ENCODE measurements around the gene BAHCC1.
"Not testable (repeated sequence)": the region's sequence is repeated elsewhere in the genome, so short reads cannot be mapped to it uniquely, and the experiment has no call there.

Gene BAHCC1

GRCh38 chr17:81349397-81350319, 45.6 kb upstream of the BAHCC1 start:
- H3K4me1 ChIP-seq (ENCODE audit: control extremely low read depth in 1 of 4, control insufficient read depth in 4 of 4, insufficient read depth in 4 of 4, low read length in 3 of 4), result peaks cover 0 to 33% (median 17%) of the 10 kb centered on the region in 4 experiments
- no peak for DNase-seq
- POLR2A ChIA-PET, result no interaction called here
- H3K4me3 ChIP-seq (ENCODE audit: control insufficient read depth in 1 of 7, extremely low read depth in 1 of 7, insufficient read depth in 4 of 7, low read depth in 2 of 7, low read length in 6 of 7), result no peak overlapping the region
- H3K27me3 ChIP-seq (replicated peaks in 2 of 5; ENCODE audit: control insufficient read depth in 4 of 5, insufficient read depth in 5 of 5, low read length in 4 of 5), result peaks cover 0 to 45% (median 9%) of the 10 kb centered on the region in 5 experiments
- no peak overlapping the region for H3K27ac ChIP-seq (ENCODE audit: insufficient read depth in 1 of 2, low read depth in 1 of 2, low read length in 2 of 2, poor library complexity in 1 of 2, severe bottlenecking in 2 of 2)
- no peaks in the 10 kb centered on the region for H3K9me3 ChIP-seq (ENCODE audit: control extremely low read depth in 1 of 5, control insufficient read depth in 4 of 5, insufficient read depth in 2 of 5, low read depth in 1 of 5, low read length in 4 of 5)
- CTCF ChIA-PET, result no interaction called here
- no peaks in the 10 kb centered on the region for H3K36me3 ChIP-seq (ENCODE audit: control insufficient read depth in 4 of 4, insufficient read depth in 4 of 4, low read length in 3 of 4)
- WGBS (ENCODE audit: insufficient coverage), result 93% methylated on average over 27 of the region's 28 CpGs

- no peak for DNase-seq
- POLR2A ChIA-PET, result no interaction called here
- 87% methylated on average over 7 of the region's 8 CpGs for WGBS (ENCODE audit: insufficient coverage)
- Histone ChIP-seq H3K27ac (ENCODE audit: insufficient read depth in 1 of 2, low read depth in 1 of 2, low read length in 2 of 2, poor library complexity in 1 of 2, severe bottlenecking in 2 of 2) (no peak overlapping the region), H3K27me3 (replicated peaks in 2 of 5; ENCODE audit: control insufficient read depth in 4 of 5, insufficient read depth in 5 of 5, low read length in 4 of 5) (peaks cover 0 to 38% (median 9%) of the 10 kb centered on the region in 5 experiments), H3K4me3 (ENCODE audit: control insufficient read depth in 1 of 7, extremely low read depth in 1 of 7, insufficient read depth in 4 of 7, low read depth in 2 of 7, low read length in 6 of 7) (no peak overlapping the region), H3K9me3 (ENCODE audit: control extremely low read depth in 1 of 5, control insufficient read depth in 4 of 5, insufficient read depth in 2 of 5, low read depth in 1 of 5, low read length in 4 of 5) (no peaks in the 10 kb centered on the region), H3K4me1 (ENCODE audit: control extremely low read depth in 1 of 4, control insufficient read depth in 4 of 4, insufficient read depth in 4 of 4, low read length in 3 of 4) (peaks cover 0 to 33% (median 12%) of the 10 kb centered on the region in 4 experiments), H3K36me3 (ENCODE audit: control insufficient read depth in 4 of 4, insufficient read depth in 4 of 4, low read length in 3 of 4) (no peaks in the 10 kb centered on the region)
- CTCF ChIA-PET, result no interaction called here
These were observed 44.9 kb upstream of the BAHCC1 start for GRCh38 chr17:81350320-81350890.

GRCh38 chr17:81351329-81352052, 43.8 kb upstream of the BAHCC1 start:
- H3K4me3 ChIP-seq (ENCODE audit: control insufficient read depth in 1 of 7, extremely low read depth in 1 of 7, insufficient read depth in 4 of 7, low read depth in 2 of 7, low read length in 6 of 7); H3K36me3 ChIP-seq (ENCODE audit: control insufficient read depth in 4 of 4, insufficient read depth in 4 of 4, low read length in 3 of 4); DNase-seq; POLR2A ChIA-PET; H3K9me3 ChIP-seq (ENCODE audit: control extremely low read depth in 1 of 5, control insufficient read depth in 4 of 5, insufficient read depth in 2 of 5, low read depth in 1 of 5, low read length in 4 of 5); CTCF ChIA-PET; H3K27ac ChIP-seq (ENCODE audit: insufficient read depth in 1 of 2, low read depth in 1 of 2, low read length in 2 of 2, poor library complexity in 1 of 2, severe bottlenecking in 2 of 2): not testable (repeated sequence)
- Histone ChIP-seq H3K4me1 (ENCODE audit: control extremely low read depth in 1 of 4, control insufficient read depth in 4 of 4, insufficient read depth in 4 of 4, low read length in 3 of 4) (peaks cover 0 to 27% (median 5%) of the 10 kb centered on the region in 4 experiments), H3K27me3 (replicated peaks in 2 of 5; ENCODE audit: control insufficient read depth in 4 of 5, insufficient read depth in 5 of 5, low read length in 4 of 5) (peaks cover 0 to 33% (median 9%) of the 10 kb centered on the region in 5 experiments)
- WGBS (ENCODE audit: insufficient coverage), result 86% methylated on average over 20 of the region's 25 CpGs

GRCh38 chr17:81352056-81352455, 43.2 kb upstream of the BAHCC1 start:
- H3K36me3 ChIP-seq (ENCODE audit: control insufficient read depth in 4 of 4, insufficient read depth in 4 of 4, low read length in 3 of 4); H3K4me3 ChIP-seq (ENCODE audit: control insufficient read depth in 1 of 7, extremely low read depth in 1 of 7, insufficient read depth in 4 of 7, low read depth in 2 of 7, low read length in 6 of 7); DNase-seq; H3K9me3 ChIP-seq (ENCODE audit: control extremely low read depth in 1 of 5, control insufficient read depth in 4 of 5, insufficient read depth in 2 of 5, low read depth in 1 of 5, low read length in 4 of 5); H3K27ac ChIP-seq (ENCODE audit: insufficient read depth in 1 of 2, low read depth in 1 of 2, low read length in 2 of 2, poor library complexity in 1 of 2, severe bottlenecking in 2 of 2); CTCF ChIA-PET; POLR2A ChIA-PET: not testable (repeated sequence)
- H3K27me3 ChIP-seq (replicated peaks in 2 of 5; ENCODE audit: control insufficient read depth in 4 of 5, insufficient read depth in 5 of 5, low read length in 4 of 5), result peaks cover 0 to 28% (median 9%) of the 10 kb centered on the region in 5 experiments
- 100% methylated on average over 14 of the region's 38 CpGs for WGBS (ENCODE audit: insufficient coverage)
- H3K4me1 ChIP-seq (ENCODE audit: control extremely low read depth in 1 of 4, control insufficient read depth in 4 of 4, insufficient read depth in 4 of 4, low read length in 3 of 4), result peaks cover 0 to 22% (median 3%) of the 10 kb centered on the region in 4 experiments

GRCh38 chr17:81354252-81354953, 40.9 kb upstream of the BAHCC1 start:
- peaks cover 0 to 22% (median 3%) of the 10 kb centered on the region in 4 experiments for H3K4me1 ChIP-seq (ENCODE audit: control extremely low read depth in 1 of 4, control insufficient read depth in 4 of 4, insufficient read depth in 4 of 4, low read length in 3 of 4)
- H3K36me3 ChIP-seq (ENCODE audit: control insufficient read depth in 4 of 4, insufficient read depth in 4 of 4, low read length in 3 of 4), result no peaks in the 10 kb centered on the region
- WGBS (ENCODE audit: insufficient coverage), result 95% methylated on average over 9 of the region's 14 CpGs
- H3K4me3 ChIP-seq (ENCODE audit: control insufficient read depth in 1 of 7, extremely low read depth in 1 of 7, insufficient read depth in 4 of 7, low read depth in 2 of 7, low read length in 6 of 7), result no peak overlapping the region
- CTCF ChIA-PET, result interaction anchor here (0.9 to 1.3 kb wide), 2 partner anchors 44 to 130 kb away, joined by 3 read pairs; no protein-coding TSS in a partner anchor
- no peak overlapping the region for H3K27ac ChIP-seq (ENCODE audit: insufficient read depth in 1 of 2, low read depth in 1 of 2, low read length in 2 of 2, poor library complexity in 1 of 2, severe bottlenecking in 2 of 2)
- H3K9me3 ChIP-seq (ENCODE audit: control extremely low read depth in 1 of 5, control insufficient read depth in 4 of 5, insufficient read depth in 2 of 5, low read depth in 1 of 5, low read length in 4 of 5), result no peaks in the 10 kb centered on the region
- POLR2A ChIA-PET, result no interaction called here
- no peak for DNase-seq
- H3K27me3 ChIP-seq (replicated peaks in 2 of 5; ENCODE audit: control insufficient read depth in 4 of 5, insufficient read depth in 5 of 5, low read length in 4 of 5), result peaks cover 0 to 8% (median 3%) of the 10 kb centered on the region in 5 experiments

GRCh38 chr17:81354954-81355347, 40.3 kb upstream of the BAHCC1 start:
- 70% methylated on average over 9 of the region's 9 CpGs for WGBS (ENCODE audit: insufficient coverage)
- peak in 2 of 3 donors; percentile 41 to 46 for DNase-seq
- CTCF ChIA-PET, result interaction anchor here (0.9 to 1.3 kb wide), 2 partner anchors 45 to 130 kb away, joined by 3 read pairs; no protein-coding TSS in a partner anchor

More at GRCh38 chr17:81354954-81355347, 40.3 kb upstream of the BAHCC1 start:
- Histone ChIP-seq H3K4me3 (ENCODE audit: control insufficient read depth in 1 of 7, extremely low read depth in 1 of 7, insufficient read depth in 4 of 7, low read depth in 2 of 7, low read length in 6 of 7) (no peak overlapping the region), H3K27ac (ENCODE audit: insufficient read depth in 1 of 2, low read depth in 1 of 2, low read length in 2 of 2, poor library complexity in 1 of 2, severe bottlenecking in 2 of 2) (no peak overlapping the region), H3K36me3 (ENCODE audit: control insufficient read depth in 4 of 4, insufficient read depth in 4 of 4, low read length in 3 of 4) (no peaks in the 10 kb centered on the region), H3K4me1 (ENCODE audit: control extremely low read depth in 1 of 4, control insufficient read depth in 4 of 4, insufficient read depth in 4 of 4, low read length in 3 of 4) (peaks cover 0 to 19% (median 3%) of the 10 kb centered on the region in 4 experiments), H3K9me3 (ENCODE audit: control extremely low read depth in 1 of 5, control insufficient read depth in 4 of 5, insufficient read depth in 2 of 5, low read depth in 1 of 5, low read length in 4 of 5) (no peaks in the 10 kb centered on the region), H3K27me3 (replicated peaks in 2 of 5; ENCODE audit: control insufficient read depth in 4 of 5, insufficient read depth in 5 of 5, low read length in 4 of 5) (peaks cover 0 to 3% (median 1%) of the 10 kb centered on the region in 5 experiments)
- POLR2A ChIA-PET, result no interaction called here

Data from common myeloid progenitor, CD34-positive (primary cell).